Neural cell (in vitro differentiated cells): ENCODE data around the gene LMO1. TPM values are rescaled to one million over a fixed set of nuclear protein-coding genes. Genes with fewer than 3 reads are reported as not detected.

Experiments used
- H2AFZ ChIP-seq: fragments of 200-600, 300-800 bp; sonication (generic), shearing (Covaris generic); 2 replicates; pipeline ENCODE4 v1.6.0; 2014; ENCODE audit warnings: low read depth, mild to moderate bottlenecking, antibody characterized with exemption, low read length, moderate library complexity
- H3F3A ChIP-seq: fragments of 200-600 bp; shearing (Covaris generic); 2 replicates; pipeline ENCODE4 v1.6.1; 2016; ENCODE audit warnings: mild to moderate bottlenecking, moderate library complexity, mixed read lengths, antibody characterized with exemption, low read length; ENCODE audit not compliant: insufficient read depth, poor library complexity, severe bottlenecking
- H3K27ac ChIP-seq: fragments of 200-600, 300-800 bp; sonication (generic), shearing (Covaris generic); 2 replicates; pipeline ENCODE4 v1.5.1; 2014; ENCODE audit warnings: mild to moderate bottlenecking, low read length, moderate library complexity
- H3K27me3 ChIP-seq: fragments of 300-800, 200-600 bp; sonication (generic), shearing (Covaris generic); 2 replicates; pipeline ENCODE4 v1.6.0; 2014; ENCODE audit warnings: mild to moderate bottlenecking, low read depth, low read length, moderate library complexity; ENCODE audit not compliant: insufficient read depth
- H3K36me3 ChIP-seq: fragments of 300-800, 200-600 bp; sonication (generic), shearing (Covaris generic); 2 replicates; pipeline ENCODE4 v1.5.1; 2014; ENCODE audit warnings: mild to moderate bottlenecking, antibody characterized with exemption, low read length, moderate library complexity; ENCODE audit not compliant: insufficient read depth
- H3K4me2 ChIP-seq: fragments of 300-800, 200-600 bp; sonication (generic), shearing (Covaris generic); 2 replicates; pipeline ENCODE4 v1.6.0; 2014; ENCODE audit warnings: mild to moderate bottlenecking, low read length
- H3K4me3 ChIP-seq: fragments of 300-800, 200-600 bp; sonication (generic), shearing (Covaris generic); 2 replicates; pipeline ENCODE4 v1.5.1; 2014; ENCODE audit warnings: mild to moderate bottlenecking, low read length, moderate library complexity
- H3K79me2 ChIP-seq: fragments of 200-600 bp; shearing (Covaris generic); replicated peaks from 2 replicates; pipeline ENCODE4 v1.6.0; 2014; ENCODE audit warnings: mild to moderate bottlenecking, low read length, moderate library complexity; ENCODE audit not compliant: insufficient read depth
- H3K9ac ChIP-seq: fragments of 300-800, 200-600 bp; sonication (generic), shearing (Covaris generic); 2 replicates; pipeline ENCODE4 v1.6.1; 2016; ENCODE audit warnings: mild to moderate bottlenecking, low read length, mixed read lengths
- H3K9me2 ChIP-seq: fragments of 200-600 bp; shearing (Covaris generic); 2 replicates; pipeline ENCODE4 v1.6.1; 2016; ENCODE audit warnings: mild to moderate bottlenecking, low read length, mixed read lengths; ENCODE audit not compliant: insufficient read depth
- H3K9me3 ChIP-seq: fragments of 200-600, 300-800 bp; sonication (generic), shearing (Covaris generic); 2 replicates; pipeline ENCODE4 v1.6.1; 2016; ENCODE audit warnings: mild to moderate bottlenecking, mixed run types, low read length, moderate library complexity, mixed read lengths
- H4K20me1 ChIP-seq: fragments of 200-600 bp; shearing (Covaris generic); 2 replicates; pipeline ENCODE4 v1.6.1; 2016; ENCODE audit warnings: mild to moderate bottlenecking, mixed run types; ENCODE audit not compliant: insufficient read depth
- CTCF ChIP-seq: fragments of 450-650 bp; IDR thresholded peaks from 2 replicates; pipeline ENCODE4 v1.5.1; 2014; ENCODE audit warnings: antibody characterized with exemption, mild to moderate bottlenecking, moderate library complexity; ENCODE audit not compliant: poor library complexity, severe bottlenecking
- EP300 ChIP-seq: fragments of 450-650 bp; conservative IDR thresholded peaks from 2 replicates; pipeline ENCODE4 v1.6.1; 2014; ENCODE audit warnings: antibody characterized with exemption, mild to moderate bottlenecking, moderate library complexity; ENCODE audit not compliant: poor library complexity, severe bottlenecking
- EZH2 ChIP-seq: fragments of 200-600, 300-800 bp; shearing (Covaris generic), sonication (generic); IDR thresholded peaks from 2 replicates; pipeline ENCODE4 v1.6.1; 2014; ENCODE audit warnings: antibody characterized with exemption, low read length, borderline replicate concordance, mild to moderate bottlenecking; ENCODE audit not compliant: insufficient read depth, poor library complexity, severe bottlenecking
- MXI1 ChIP-seq: fragments of 450-650 bp; conservative IDR thresholded peaks from 2 replicates; pipeline ENCODE4 v1.6.1; 2014; ENCODE audit warnings: antibody characterized with exemption, mild to moderate bottlenecking; ENCODE audit not compliant: poor library complexity, severe bottlenecking
- POLR2AphosphoS5 ChIP-seq: IDR thresholded peaks from 2 replicates; pipeline ENCODE4 v1.6.1; 2012
- RAD21 ChIP-seq: fragments of 450-650 bp; conservative IDR thresholded peaks from 2 replicates; pipeline ENCODE4 v1.6.1; 2014; ENCODE audit warnings: antibody characterized with exemption, mild to moderate bottlenecking, moderate library complexity
- REST ChIP-seq: IDR thresholded peaks from 2 replicates; pipeline ENCODE4 v1.6.1; 2012; ENCODE audit warnings: borderline replicate concordance
- SMC3 ChIP-seq: fragments of 450-650 bp; conservative IDR thresholded peaks from 2 replicates; pipeline ENCODE4 v1.6.1; 2014; ENCODE audit warnings: antibody characterized with exemption, mild to moderate bottlenecking, moderate library complexity; ENCODE audit not compliant: poor library complexity
- TAF1 ChIP-seq: IDR thresholded peaks from 2 replicates; pipeline ENCODE4 v1.6.1; 2012; ENCODE audit warnings: low read depth
- polyA plus RNA-seq: library from polyadenylated mRNA; depleted of rRNA; stranded (reverse); fragments of >200 nt; gene quantifications from 2 replicates; pipeline ENCODE4 v1.2.3, GENCODE V29; 2014

Gene LMO1
- polyA plus RNA-seq, 1 donor from 2014 or later = 4.4 TPM

- H3K9ac ChIP-seq = no peak overlapping the region
- no peaks in the 10 kb centered on the region for H4K20me1 ChIP-seq
- no peak overlapping the region for H3K4me2 ChIP-seq
- H3F3A ChIP-seq = no peaks in the 10 kb centered on the region
- TF ChIP-seq EZH2 (no peak), POLR2AphosphoS5 (no peak)
- no peak overlapping the region for H3K27ac ChIP-seq
- no peaks in the 10 kb centered on the region for H3K36me3 ChIP-seq
- H3K27me3 ChIP-seq = peaks cover 26% of the 10 kb centered on the region
- peaks cover 15% of the 10 kb centered on the region for H3K79me2 ChIP-seq
- peaks cover 7% of the 10 kb centered on the region for H3K9me3 ChIP-seq
- no peak overlapping the region for H3K4me3 ChIP-seq
- H3K9me2 ChIP-seq = no peaks in the 10 kb centered on the region
- H2AFZ ChIP-seq = no peak overlapping the region
Observed at GRCh38 chr11:8271106-8271886, 7.6 kb upstream of the LMO1 start.

GRCh38 chr11:8269636-8270035 is 6.0 kb upstream of the LMO1 start:
- Histone ChIP-seq H3K27ac (no peak overlapping the region), H3K79me2 (peaks cover 29% of the 10 kb centered on the region), H3K4me2 (no peak overlapping the region), H3K9ac (no peak overlapping the region), H3K4me3 (no peak overlapping the region), H3F3A (no peaks in the 10 kb centered on the region), H3K9me3 (peaks cover 5% of the 10 kb centered on the region), H3K36me3 (no peaks in the 10 kb centered on the region), H3K27me3 (peaks cover 26% of the 10 kb centered on the region), H3K9me2 (no peaks in the 10 kb centered on the region), H4K20me1 (no peaks in the 10 kb centered on the region), H2AFZ (no peak overlapping the region)
- TF ChIP-seq MXI1 (no peak), POLR2AphosphoS5 (no peak), SMC3 (no peak), RAD21 (no peak), CTCF (no peak), TAF1 (no peak), EP300 (no peak), EZH2 (no peak), REST (no peak)
